ENCODE results near the gene NFS1.

The NFS1 gene

DNA sequence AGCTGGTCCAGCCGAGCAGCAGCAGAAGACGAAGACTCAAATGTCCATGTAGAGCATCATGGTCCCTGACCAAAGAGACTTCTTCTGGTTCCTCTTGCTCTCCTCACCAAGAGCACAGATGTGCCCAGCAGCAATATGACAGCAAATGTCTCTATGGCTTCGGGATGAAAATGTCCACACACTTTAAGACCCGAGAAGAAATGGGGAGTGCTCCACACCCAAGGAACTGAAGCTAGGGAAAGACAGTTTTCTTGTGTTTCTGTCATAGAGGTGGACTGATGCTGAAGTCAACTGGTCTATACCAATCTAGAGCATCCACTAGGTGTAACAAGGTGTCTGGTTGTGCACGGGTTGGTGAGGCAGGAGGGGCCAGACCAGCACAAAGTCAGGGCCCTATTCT is 29.9 kb downstream of the NFS1 start:
- no peak for DNase-seq

GRCh38 chr20:35665949-35666288 is 33.2 kb downstream of the NFS1 start:
- DNase-seq: no peak

- DNase-seq: peak; percentile 72
Observed at GRCh38 chr20:35664466-35665206, 34.5 kb downstream of the NFS1 start, which contains the start of the genes CPNE1 and RBM12. Gene CPNE1 (minus strand): TSS chr20:35664900. CDS start chr20:35632923, 31,977 bp downstream. Gene RBM12 (minus strand): TSS chr20:35664900. CDS start chr20:35655322, 9,578 bp downstream.

GRCh38 chr20:35663516-35664465 is 35.4 kb downstream of the NFS1 start:
- DNase-seq: no peak

DNA sequence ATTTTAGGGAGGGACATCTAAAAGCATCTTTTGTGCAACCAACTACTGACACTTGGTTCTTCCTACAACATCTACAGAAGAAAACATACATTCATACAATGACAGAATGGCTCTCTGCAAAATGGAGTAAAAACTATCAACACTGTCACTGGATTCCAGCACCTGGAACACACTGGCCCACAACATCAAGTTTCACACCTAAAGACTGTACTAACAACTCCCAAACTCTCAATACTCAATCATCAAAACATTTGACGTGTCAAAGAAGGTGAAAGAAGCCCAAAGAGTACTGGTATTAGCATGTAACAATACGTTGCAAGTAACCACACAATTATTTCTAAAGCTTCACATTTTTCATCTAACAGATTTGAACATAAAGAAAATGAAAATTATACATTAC is 36.6 kb downstream of the NFS1 start:
- DNase-seq: no peak

- no peak for DNase-seq
Observed at GRCh38 chr20:35661908-35662307, 37.2 kb downstream of the NFS1 start.

DNA sequence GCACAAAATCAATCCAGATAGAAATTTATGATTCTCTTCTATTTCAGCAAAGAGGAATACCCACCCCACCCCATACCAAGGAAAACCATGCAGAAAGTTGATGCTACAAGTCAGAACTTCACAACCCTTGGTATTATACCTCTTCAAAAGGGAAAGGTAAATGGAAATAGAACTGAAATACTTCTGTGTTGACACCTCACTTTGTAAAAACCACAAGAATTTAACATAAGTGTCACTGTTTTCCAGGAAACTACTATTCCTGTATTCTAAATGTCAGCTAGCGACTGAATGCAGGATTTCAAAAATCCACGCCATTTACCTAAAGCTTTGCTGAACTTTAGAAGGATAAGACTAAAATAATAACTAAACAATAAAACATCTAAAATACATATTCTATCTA is 38.1 kb downstream of the NFS1 start:
- DNase-seq: no peak

DNA sequence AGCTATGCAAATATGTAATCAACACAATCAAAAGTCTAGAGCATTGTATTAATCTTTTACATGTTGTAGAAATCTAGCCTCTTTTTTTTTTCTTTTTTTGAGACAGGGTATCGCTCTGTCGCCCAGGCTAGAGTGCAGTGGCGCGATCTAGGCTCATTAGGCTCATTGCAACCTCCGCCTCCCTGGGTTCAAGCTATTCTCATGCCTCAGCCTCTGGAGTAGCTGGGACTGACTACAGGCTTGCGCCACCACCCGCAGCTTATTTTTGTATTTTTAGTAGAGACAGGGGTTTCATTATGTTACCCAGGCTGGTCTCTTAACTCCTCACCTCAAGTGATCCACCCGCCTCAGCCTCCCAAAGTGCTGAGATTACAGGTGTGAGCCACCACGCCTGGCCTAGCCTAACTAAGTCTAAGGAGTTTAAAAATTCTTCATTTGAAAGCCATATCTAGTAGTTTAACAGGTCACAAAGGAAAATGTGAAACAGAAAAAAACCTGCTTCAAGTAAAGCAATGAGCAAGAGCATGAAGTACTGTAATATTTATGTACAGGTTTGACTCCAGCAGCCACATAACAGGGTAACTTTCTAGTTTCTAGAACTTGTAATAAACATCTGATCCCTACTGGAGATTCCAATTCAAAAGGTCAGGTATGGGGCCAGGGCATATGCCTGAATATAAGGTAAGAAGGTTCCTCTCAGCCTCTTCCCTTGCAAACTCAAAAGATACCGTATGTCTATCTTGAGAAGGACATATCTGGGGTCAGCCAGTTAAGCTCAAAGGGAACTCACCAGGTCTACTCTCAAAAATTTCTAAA is 38.8 kb downstream of the NFS1 start:
- DNase-seq: no peak

DNA sequence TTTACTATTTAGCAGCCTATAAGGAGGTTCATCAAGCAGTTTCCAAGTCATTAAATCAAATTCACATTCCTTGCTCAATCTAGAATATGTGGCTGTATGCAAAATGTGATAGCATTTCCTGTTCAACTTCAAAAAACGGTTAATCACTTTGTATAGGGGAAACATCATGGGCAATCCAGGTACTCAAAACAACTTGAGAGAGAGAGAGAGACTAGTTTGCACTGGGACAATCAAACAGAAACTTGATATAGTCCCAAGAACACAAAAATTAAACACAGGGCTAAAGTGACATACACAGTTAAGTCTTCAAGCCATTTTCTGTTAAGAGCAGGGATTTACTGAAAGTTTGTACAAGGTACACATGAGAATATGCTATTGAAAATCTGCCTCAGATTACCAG is 41.9 kb downstream of the NFS1 start:
- DNase-seq: no peak

DNA sequence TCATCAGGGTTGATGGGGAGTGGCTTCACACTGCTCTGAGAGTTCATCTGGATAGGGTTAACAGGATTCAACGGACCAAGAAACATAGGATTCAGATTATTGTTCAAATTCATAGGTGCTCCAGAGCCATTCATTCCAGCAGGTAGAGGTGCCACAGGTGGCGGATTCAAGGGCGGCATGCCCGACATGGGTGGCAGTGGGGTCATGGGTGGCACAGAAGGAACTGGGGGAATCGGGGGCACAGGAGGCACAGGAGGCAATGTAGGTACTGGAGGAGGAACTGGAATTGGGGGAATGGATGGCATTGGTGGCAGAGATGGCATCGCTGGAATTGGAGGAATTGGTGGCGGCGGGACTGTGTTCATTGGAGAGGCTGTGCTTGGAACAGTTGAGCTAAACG is 44.7 kb downstream of the NFS1 start:
- DNase-seq: no peak

DNA sequence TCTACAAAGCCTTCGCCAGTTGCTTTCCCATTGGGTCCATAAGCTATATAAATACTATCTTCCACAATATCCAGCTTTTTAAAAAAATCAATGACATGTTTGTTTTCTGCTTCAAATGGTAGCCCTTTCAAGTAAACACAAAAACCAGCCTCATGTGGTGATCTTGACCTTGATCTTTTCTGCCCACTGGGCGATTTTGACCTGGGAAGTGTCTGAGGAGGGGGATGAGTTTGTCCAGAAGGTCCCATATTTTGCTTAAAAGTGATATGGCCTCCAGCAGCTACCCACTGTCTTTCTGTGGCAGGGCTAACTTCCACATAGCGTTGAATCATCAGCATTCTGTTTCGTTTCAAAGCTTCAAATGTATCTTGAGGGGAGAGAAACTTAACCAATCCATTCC is 45.3 kb downstream of the NFS1 start:
- DNase-seq: no peak

DNA sequence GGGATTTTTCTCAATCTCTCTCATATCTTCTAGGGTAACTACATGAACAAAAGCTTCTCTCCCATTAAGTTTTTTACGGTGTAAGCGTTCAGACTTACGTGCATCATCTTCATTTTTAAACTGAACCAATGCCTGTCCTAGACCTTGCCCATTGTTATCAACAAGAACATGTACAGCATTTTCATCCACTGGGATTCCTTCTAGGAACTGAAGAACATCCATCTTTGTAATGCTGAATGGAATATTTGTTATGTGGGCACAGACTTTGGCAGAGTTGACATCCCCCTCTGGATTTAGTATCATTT is 45.8 kb downstream of the NFS1 start:
- no peak for DNase-seq

DNA sequence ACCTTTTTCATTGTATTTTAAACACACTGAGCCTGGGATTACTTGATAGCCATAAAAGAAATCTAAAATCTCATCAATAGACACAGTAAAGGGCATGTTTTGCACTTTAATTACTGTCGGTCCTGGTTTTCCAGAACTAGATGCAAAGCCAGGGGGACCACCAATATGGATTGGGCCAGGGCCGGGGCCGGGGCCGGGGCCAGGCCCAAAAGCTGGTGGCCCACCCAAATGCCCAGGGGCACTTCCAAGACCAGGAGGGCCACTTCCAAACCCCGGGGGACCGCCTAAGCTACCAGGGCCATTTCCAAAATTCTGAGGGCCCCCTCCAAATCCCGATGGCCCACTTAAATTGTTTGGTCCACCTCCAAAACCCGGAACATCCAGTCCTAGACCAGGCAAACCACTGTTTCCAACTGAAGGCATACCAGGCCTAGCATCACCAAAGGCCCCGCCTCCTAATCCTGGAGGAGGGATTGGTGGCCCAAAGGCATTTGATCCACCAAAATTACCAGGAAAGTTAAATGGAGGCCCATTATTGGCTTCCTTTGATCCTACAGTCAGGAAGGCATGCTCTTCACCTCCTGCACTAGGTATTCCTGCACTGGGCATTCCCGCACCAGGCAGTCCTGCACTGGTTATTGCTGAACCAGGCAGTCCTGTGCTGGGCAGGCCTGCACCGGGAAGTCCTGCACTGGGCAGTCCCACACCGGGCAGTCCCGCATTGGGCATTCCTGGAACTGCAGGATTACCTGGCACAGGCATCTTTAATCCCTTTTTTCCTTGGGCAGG is 46.3 kb downstream of the NFS1 start:
- no peak for DNase-seq

DNA sequence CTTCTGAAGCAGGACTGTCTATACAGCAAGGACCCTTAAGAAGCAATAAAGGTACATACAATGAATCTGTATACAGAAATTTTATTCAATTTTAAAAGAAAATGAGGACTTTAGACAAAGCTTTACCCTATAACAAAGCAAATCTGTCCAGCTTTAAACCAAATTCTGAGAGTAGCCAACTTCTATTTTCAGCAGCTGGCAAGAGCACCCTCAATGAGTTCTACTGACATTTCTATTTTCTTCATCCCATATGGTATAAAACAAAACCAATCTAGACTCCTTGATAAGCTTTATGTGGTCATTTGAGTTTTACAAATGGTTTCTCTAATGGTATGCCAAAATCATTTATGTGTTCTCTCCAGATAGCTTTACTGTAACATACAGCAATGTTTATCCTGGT is 47.2 kb downstream of the NFS1 start:
- DNase-seq: no peak

GRCh38 chr20:35650632-35651031 is 48.5 kb downstream of the NFS1 start:
- no peak for DNase-seq

DNA sequence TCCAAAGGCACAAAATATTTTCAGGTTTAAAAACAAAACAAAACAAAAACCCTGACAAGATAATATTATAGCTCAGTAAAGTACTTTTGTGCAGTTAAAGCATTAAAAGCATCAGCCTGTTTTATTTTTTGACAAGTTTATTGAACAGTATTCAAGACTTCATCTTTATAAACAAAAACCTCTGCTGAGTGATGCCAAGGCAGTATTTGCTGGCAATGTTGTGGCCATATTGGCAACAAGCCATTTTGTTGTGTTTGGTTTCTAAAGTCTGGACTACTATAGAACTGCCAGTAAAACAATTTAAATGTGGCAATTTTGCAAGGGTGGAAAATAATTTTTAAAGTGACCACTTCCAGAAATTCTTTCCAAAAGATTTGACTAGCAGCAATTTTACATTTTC is 50.3 kb downstream of the NFS1 start:
- no peak for DNase-seq

GRCh38 chr20:35644806-35645205 is 54.3 kb downstream of the NFS1 start:
- no peak for DNase-seq

DNA sequence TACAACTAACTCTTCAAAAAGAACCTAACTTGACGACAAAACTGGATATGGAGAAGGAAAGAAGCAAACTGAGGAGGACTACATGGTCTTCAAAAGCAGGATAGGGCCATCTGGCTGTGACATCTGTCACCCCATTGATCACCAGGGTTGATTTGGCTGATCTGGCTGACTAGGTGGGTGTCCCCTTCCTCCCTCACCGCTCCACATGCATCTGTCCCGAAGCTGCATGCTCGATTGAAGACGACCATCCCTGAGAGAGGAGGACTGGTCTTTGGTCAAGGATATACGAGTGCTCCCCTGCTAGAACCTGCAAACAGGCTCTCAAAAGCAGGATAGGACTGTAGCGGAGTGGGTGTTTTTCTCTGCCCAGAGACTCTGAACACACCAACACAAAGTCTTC is 56.1 kb downstream of the NFS1 start:
- DNase-seq: no peak

DNA sequence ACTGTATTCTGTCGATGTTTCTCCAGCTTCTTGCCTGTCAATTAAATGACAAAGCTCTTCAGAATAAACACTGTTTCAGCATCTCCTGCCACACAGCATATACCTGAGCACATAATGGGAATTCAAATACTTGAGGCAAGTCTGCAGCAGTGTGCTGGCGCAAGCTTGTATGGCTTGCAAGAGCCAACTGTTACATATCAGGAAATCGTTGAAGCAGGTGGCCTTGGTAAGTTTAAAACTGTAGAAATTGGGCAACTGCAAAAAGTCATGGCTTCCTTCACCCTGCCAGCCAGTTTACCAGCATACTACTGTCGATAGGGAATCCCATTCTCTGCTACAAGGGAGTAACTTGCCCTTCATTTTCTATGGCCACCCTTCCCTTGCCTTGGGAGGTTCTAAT is 57.4 kb downstream of the NFS1 start:
- no peak for DNase-seq

DNA sequence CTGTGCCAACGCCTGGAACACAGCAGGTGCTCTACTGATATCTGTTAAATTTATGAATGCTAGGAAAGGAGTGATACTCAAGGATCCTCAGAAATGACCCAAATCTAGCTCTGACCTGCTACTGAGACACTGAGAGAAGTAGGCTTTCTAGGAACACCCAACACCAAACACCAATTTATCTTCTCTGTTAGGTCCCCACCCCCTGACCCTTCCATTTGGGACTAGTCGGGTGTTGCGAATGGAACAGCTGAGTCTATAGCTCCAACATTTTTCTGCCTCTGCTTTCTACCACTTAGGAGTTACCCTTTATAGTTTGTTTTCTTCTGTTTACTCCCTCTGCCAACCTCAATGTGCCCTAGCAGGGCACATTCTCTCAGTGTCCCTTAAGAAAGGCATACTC is 58.4 kb downstream of the NFS1 start:
- DNase-seq: no peak

- no peak for DNase-seq
Observed at GRCh38 chr20:35638751-35639150, 60.4 kb downstream of the NFS1 start.

DNA sequence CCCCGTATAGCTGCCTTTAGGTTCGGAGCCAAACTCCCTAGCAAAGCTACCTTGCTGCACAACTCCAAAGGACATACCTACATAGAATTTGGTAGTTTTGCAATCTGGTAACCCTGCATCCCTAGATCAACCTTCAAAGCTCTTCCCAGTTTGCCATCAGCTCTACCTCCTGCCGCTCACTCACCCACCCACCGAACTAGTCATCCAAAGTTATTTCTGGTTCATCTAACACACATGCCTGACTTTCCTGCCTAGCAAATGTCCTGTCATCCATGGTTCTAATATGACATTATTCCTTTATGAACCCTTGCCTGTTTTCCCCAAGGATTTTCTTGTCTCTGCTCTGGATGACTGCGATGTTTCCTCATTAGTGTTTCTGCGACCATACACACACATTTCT is 61.9 kb downstream of the NFS1 start:
- DNase-seq: no peak

DNA sequence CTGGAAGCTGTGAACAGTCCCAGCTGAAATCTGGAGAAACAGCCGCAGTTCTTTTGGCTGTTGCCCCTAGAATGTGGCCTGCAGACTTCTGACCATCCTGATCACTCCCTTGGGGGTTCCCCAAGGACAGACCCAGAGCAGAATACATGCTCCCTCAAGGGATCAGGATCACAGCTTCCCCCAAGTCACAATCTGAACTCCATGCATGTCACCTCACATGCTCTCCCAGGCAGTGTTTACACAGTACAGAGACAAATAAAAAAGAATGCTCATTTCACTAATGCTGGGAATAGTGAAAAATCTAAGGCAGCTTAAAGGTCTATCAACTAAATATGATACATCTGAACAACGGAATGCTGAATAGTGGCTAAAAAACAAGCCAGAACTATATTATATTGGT is 63.1 kb downstream of the NFS1 start:
- DNase-seq: no peak
